GM18951 (cell line): Measurements from ENCODE around the gene PPP1R3E.

ENCODE experiments used
- POLR2A ChIP-seq: IDR thresholded peaks from 4 replicates; pipeline ENCODE4 v1.6.1; 2011; ENCODE audit warnings: mild to moderate bottlenecking; ENCODE audit not compliant: insufficient read length, insufficient read depth; ENCODE audit errors: extremely low read depth
- in situ Hi-C: fragments of 300-500 bp; cut with MboI; formaldehyde crosslinking; loops from one replicate; pipeline ENCODE4 v1.12.0; 2022; ENCODE audit warnings: low sequenced_read_pairs, mixed read lengths, inconsistent platforms; ENCODE audit not compliant: unreplicated experiment

PPP1R3E gene

DNA sequence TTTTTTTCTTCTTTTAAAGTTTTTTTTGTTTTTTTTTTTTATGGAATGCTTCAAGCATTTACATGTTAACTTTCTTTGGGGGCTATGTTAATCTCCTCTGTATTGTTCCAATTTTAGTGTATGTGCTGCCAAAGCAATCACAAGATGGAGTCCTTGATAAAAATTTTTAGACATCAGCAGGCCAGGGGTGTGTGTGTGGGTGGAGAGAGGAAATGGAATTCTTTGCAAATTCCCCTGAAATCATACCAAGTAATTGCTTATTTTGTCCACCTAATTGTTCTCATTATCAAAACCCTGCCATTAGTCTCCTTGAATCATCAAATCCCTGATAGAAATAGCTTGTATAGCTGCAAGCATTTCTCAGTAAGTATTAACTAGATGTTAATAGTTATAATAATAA is 43.2 kb downstream of the PPP1R3E start:
- in situ Hi-C loops: no loop called here

GRCh38 chr14:23258256-23258655 is 44.4 kb downstream of the PPP1R3E start:
- TF ChIP-seq POLR2A: no peak
- in situ Hi-C loops: no loop called here

More for the DNA sequence above, 43.2 kb downstream of the PPP1R3E start:
- no peak for TF ChIP-seq POLR2A

GRCh38 chr14:23252420-23253333 is 50.0 kb downstream of the PPP1R3E start:
- TF ChIP-seq POLR2A: no peak
- in situ Hi-C loops: no loop called here

- in situ Hi-C loops: no loop called here
These were observed 50.7 kb downstream of the PPP1R3E start for GRCh38 chr14:23252006-23252405.

DNA sequence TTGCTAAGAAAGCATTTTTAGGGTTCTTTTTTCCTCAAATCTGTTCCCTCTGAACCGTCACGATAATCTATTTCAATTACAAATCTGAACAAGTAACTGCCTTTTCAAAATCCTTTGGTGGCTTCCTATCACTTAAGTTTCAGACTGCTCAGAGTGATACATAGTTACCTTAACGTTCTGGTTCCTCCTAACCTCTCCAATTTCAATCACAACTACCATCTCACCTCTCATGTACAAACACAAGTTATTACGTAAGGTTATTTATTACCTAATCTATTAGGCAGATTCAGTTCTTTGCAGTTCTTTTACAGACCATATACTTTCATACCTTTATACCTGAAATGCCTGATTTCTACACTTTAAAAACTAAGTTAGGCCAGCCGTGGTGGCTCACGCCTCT is 52.8 kb downstream of the PPP1R3E start:
- no peak for TF ChIP-seq POLR2A
- in situ Hi-C loops: no loop called here

More at GRCh38 chr14:23252006-23252405, 50.7 kb downstream of the PPP1R3E start:
- no peak for TF ChIP-seq POLR2A

- in situ Hi-C loops: no loop called here
- TF ChIP-seq POLR2A: no peak
These were observed 54.1 kb downstream of the PPP1R3E start for GRCh38 chr14:23248601-23249000.
